ENCODE data around the gene RPTOR. TPM values are rescaled to one million over a fixed set of nuclear protein-coding genes. Genes with fewer than 3 reads are reported as not detected.

Gene RPTOR
- total RNA-seq, 4 donors from 2014 or later = 18.7 to 35.4 (median 21.0) TPM

GRCh38 chr17:81015136-81015535, 470.5 kb downstream of the RPTOR start:
- no peak for TF ChIP-seq CTCF (IDR thresholded peaks at IDR 0.05; ENCODE audit: low read depth)

Small RNAs within 50 kb of the gene (small RNA-seq; reads per million reads assigned to genes)
- not detected for gene AC120024.2
- not detected for gene AC120024.3

Other genes starting within 250 kb of the RPTOR start
- gene ENDOV, start 129.7 kb upstream of the RPTOR start, total RNA-seq = 10 to 100 TPM in 2 of 4 donors, 1 to 10 TPM in 2; 2.0 to 17.5 (median 9.9) TPM
- not detected for gene NPTX1, start 68.2 kb upstream of the RPTOR start, total RNA-seq